HCT116 (cell line): ENCODE data around the gene KLHDC7B.

ENCODE experiments used
- EZH2 ChIP-seq: fragments of 200-600 bp; sonication (generic); IDR thresholded peaks from 2 replicates; pipeline ENCODE4 v1.6.1; 2017; ENCODE audit warnings: antibody characterized with exemption, mixed run types
- EZH2phosphoT487 ChIP-seq: fragments of 200-600 bp; IDR thresholded peaks from 2 replicates; pipeline ENCODE4 v1.6.1; 2018; ENCODE audit warnings: antibody characterized with exemption, borderline replicate concordance
- POLR2A ChIP-seq: IDR thresholded peaks from 2 replicates; pipeline ENCODE4 v1.7.0; 2011; ENCODE audit warnings: borderline replicate concordance; ENCODE audit not compliant: insufficient read depth, insufficient read length; ENCODE audit errors: extremely low read depth
- TF ChIP-seq, protein P1 (sequence below), 3 experiments: fragments of 200-600 bp in 1 of 3; sonication (generic) in 1 of 3; IDR thresholded peaks in 2 of 3; conservative IDR thresholded peaks in 1 of 3; 2 replicates each; pipeline ENCODE4 v1.5.1; 2012 to 2017; ENCODE audit warnings: low read depth in 2 of 3, low read length in 2 of 3, antibody characterized with exemption in 1 of 3, borderline replicate concordance in 1 of 3, control low read depth in 1 of 3, mild to moderate bottlenecking in 1 of 3, mixed read lengths in 1 of 3, mixed run types in 1 of 3, moderate library complexity in 1 of 3; ENCODE audit not compliant: insufficient read depth in 1 of 3

DNA sequence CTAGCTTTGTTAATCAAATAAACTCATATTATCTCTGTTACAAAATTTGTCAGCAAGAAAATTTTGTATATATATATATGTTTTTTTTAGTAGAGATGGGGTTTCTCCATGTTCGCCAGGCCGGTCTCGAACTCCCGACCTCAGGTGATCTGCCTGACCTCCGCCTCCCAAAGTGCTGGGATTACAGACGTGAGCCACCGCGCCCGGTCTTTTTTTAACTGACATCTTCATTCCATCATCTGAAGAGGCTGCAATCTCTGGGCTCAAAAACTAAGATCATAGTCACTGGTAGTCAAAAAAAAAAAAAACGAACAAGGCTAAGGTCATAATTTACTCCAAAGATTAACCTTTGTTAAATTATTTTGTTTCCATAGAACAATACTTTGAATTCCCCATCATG is 5.3 kb upstream of the KLHDC7B start:
- TF ChIP-seq, protein P1, sequence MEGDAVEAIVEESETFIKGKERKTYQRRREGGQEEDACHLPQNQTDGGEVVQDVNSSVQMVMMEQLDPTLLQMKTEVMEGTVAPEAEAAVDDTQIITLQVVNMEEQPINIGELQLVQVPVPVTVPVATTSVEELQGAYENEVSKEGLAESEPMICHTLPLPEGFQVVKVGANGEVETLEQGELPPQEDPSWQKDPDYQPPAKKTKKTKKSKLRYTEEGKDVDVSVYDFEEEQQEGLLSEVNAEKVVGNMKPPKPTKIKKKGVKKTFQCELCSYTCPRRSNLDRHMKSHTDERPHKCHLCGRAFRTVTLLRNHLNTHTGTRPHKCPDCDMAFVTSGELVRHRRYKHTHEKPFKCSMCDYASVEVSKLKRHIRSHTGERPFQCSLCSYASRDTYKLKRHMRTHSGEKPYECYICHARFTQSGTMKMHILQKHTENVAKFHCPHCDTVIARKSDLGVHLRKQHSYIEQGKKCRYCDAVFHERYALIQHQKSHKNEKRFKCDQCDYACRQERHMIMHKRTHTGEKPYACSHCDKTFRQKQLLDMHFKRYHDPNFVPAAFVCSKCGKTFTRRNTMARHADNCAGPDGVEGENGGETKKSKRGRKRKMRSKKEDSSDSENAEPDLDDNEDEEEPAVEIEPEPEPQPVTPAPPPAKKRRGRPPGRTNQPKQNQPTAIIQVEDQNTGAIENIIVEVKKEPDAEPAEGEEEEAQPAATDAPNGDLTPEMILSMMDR (IDR thresholded peaks at IDR 0.05 in 2 of 3, conservative IDR thresholded peaks at IDR 0.05 in 1 of 3; ENCODE audit: borderline replicate concordance in 1 of 3, insufficient read depth in 1 of 3, low read depth in 2 of 3, low read length in 2 of 3) = no peak
- TF ChIP-seq EZH2 (no peak), EZH2phosphoT487 (no peak), POLR2A (no peak)
